ENCODE measurements around the gene CORIN. TPM values are rescaled to one million over a fixed set of nuclear protein-coding genes. Genes with fewer than 3 reads are reported as not detected.
A peak's percentile ranks its signal among the peaks of the same experiment; 100 is the strongest.

Gene CORIN
- total RNA-seq, 1 donor from 2014 or later: not detected

DNA sequence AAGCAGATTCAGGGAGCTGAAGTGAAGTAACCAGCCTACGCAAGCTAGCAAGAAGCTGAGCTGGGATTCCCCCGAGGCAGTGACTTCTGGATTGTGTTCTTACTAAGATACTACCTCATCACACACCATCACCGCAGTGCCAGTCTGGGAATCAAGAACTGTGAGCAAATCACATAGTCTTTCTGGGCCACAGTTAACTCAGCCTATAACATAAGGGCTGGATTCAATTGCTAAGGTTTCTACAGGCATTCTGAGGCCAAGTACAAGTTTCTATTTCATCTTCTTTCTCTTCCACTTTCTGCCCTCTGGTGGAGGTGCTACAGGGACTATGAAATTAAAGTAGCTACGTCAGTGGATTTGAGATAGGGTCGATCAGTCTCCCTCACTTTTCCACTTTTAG lies 1.4 kb upstream of the CORIN start:
- no peak overlapping the region for H3K4me3 ChIP-seq (ENCODE audit: low read depth, low read length)
- no peak for DNase-seq (ENCODE audit: low read depth)
- H3K36me3 ChIP-seq (ENCODE audit: control insufficient read depth, insufficient read depth, low read length): no peaks in the 10 kb centered on the region
- TF ChIP-seq, protein P1, sequence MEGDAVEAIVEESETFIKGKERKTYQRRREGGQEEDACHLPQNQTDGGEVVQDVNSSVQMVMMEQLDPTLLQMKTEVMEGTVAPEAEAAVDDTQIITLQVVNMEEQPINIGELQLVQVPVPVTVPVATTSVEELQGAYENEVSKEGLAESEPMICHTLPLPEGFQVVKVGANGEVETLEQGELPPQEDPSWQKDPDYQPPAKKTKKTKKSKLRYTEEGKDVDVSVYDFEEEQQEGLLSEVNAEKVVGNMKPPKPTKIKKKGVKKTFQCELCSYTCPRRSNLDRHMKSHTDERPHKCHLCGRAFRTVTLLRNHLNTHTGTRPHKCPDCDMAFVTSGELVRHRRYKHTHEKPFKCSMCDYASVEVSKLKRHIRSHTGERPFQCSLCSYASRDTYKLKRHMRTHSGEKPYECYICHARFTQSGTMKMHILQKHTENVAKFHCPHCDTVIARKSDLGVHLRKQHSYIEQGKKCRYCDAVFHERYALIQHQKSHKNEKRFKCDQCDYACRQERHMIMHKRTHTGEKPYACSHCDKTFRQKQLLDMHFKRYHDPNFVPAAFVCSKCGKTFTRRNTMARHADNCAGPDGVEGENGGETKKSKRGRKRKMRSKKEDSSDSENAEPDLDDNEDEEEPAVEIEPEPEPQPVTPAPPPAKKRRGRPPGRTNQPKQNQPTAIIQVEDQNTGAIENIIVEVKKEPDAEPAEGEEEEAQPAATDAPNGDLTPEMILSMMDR (IDR thresholded peaks at IDR 0.05; ENCODE audit: insufficient read depth, low read length, poor library complexity, severe bottlenecking): peak; percentile 35
- H3K27me3 ChIP-seq (ENCODE audit: control insufficient read depth, insufficient read depth, low read length): no peaks in the 10 kb centered on the region

DNA sequence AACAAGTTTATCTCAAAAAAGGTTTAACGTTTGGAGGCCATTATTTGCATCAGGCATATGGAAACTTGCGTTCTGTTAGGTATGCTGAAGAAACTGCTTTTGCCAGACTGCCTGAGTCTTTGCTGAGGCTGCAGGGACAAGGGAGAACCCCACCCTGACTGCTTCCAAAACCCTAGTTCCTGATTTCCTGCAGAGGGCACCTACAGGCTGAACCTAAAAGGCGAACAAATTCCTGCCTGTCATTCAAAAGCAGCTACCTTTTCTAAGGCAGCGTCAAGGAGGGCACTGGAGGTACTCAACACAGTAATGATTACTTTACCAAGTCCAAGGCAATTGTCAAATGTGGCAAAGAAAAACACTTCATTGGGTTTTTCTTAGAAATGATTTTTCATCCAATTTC lies 578 bp upstream of the CORIN start:
- no peak for DNase-seq (ENCODE audit: low read depth)
- TF ChIP-seq, protein P1 (IDR thresholded peaks at IDR 0.05; ENCODE audit: insufficient read depth, low read length, poor library complexity, severe bottlenecking): no peak
- H3K27me3 ChIP-seq (ENCODE audit: control insufficient read depth, insufficient read depth, low read length): no peaks in the 10 kb centered on the region
- no peaks in the 10 kb centered on the region for H3K36me3 ChIP-seq (ENCODE audit: control insufficient read depth, insufficient read depth, low read length)
- no peak overlapping the region for H3K4me3 ChIP-seq (ENCODE audit: low read depth, low read length)

DNA sequence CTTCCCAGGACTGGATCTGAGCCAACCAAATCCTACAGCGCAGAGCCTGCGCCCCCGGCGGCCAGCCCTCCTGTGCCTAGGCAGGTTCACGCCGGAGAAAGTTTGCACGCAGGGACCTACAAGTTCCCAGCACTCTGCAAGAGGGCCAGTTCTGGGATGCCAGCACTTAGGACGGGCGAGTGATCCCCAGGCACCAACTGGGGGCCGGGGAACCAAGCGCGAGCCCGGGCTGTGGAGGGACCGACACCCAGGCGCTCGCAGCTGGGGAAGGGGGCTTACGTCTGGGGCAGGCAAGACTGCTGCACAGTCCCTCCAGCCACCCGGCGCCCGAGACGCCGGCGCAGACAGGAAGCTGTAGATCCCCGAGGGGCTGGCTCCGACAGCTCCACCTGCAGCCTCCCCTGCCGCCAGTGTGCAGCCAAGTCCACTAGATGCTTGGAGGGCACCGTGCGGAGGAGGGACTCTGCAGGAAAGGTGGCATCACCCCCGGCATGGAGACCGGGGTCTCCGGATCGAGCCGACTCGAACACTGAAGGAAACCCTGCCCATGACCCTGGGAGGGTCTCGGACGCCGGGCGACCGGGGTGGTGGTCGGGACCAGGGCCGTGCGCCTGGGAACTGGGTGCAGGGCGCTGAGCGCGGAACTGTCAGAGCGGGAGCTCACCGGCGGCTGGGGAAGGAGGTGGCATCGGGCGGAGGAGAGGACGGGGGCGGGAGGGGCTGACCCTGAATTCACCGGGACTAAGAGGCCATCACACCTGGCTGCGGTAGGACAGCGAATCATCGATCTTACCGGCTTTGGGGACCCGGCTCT lies 566 bp downstream of the CORIN start:
- peak overlapping the region; percentile 48 for H3K4me3 ChIP-seq (ENCODE audit: low read depth, low read length)
- H3K36me3 ChIP-seq (ENCODE audit: control insufficient read depth, insufficient read depth, low read length): no peaks in the 10 kb centered on the region
- H3K27me3 ChIP-seq (ENCODE audit: control insufficient read depth, insufficient read depth, low read length): no peaks in the 10 kb centered on the region
- TF ChIP-seq, protein P1 (IDR thresholded peaks at IDR 0.05; ENCODE audit: insufficient read depth, low read length, poor library complexity, severe bottlenecking): peak; percentile 21
- DNase-seq (ENCODE audit: low read depth): no peak

DNA sequence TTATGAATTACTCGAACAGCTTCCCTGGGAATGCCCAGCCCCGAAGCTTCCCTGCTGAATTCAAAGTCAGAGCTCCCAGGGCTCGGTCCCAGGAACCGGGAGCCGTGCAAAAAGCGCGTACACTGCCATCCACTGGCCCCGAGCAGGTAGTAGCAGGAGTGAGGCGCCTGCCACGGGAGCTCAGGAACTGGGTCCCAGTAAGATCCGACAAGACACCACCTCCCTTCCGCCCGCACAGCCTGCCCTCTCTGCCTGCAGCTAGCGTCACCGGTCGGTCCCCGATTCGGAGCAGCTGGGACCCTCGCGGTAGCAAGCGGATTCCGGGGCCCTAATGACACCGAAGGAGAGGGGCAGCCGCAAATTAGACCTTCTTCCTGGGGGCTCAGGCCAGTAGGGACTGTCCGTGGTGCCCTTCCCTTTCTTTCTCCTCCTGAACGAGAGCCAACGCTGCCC lies 1.2 kb downstream of the CORIN start:
- peak; percentile 37 for DNase-seq (ENCODE audit: low read depth)
- Histone ChIP-seq H3K4me3 (ENCODE audit: low read depth, low read length) (peak overlapping the region; percentile 48), H3K27me3 (ENCODE audit: control insufficient read depth, insufficient read depth, low read length) (no peaks in the 10 kb centered on the region), H3K36me3 (ENCODE audit: control insufficient read depth, insufficient read depth, low read length) (no peaks in the 10 kb centered on the region)
- TF ChIP-seq, protein P1 (IDR thresholded peaks at IDR 0.05; ENCODE audit: insufficient read depth, low read length, poor library complexity, severe bottlenecking): peak; percentile 84

DNA sequence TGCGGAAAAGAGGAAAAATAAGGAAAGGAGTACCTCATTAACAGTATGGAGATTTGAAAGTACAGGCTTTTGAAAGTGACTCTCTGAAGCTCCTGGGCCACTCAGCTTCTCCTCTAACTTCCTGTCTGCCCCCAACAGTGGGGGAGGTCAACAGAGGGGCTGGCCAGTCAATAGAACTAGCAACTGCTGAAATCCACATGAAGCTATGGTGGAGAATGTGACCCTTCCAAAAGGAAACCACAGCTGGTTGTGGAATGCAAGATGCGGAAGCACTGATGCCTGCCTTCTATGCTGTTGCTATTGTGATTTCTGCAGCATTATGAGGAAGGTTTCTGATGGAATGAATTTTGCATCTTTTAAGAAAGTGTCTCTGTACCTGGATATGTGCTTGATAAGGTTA lies 2.4 kb downstream of the CORIN start:
- TF ChIP-seq, protein P1 (IDR thresholded peaks at IDR 0.05; ENCODE audit: insufficient read depth, low read length, poor library complexity, severe bottlenecking): no peak
- Histone ChIP-seq H3K36me3 (ENCODE audit: control insufficient read depth, insufficient read depth, low read length) (no peaks in the 10 kb centered on the region), H3K27me3 (ENCODE audit: control insufficient read depth, insufficient read depth, low read length) (no peaks in the 10 kb centered on the region), H3K4me3 (ENCODE audit: low read depth, low read length) (no peak overlapping the region)
- DNase-seq (ENCODE audit: low read depth): no peak
